HG02588 (cell line): Measurements from ENCODE around the gene CDH23.

Experiments
- ATAC-seq: cut with Tn5 transposase; IDR thresholded peaks from one replicate; pipeline ENCODE4 v1.9.1; 2021; ENCODE audit warnings: mild to moderate bottlenecking, moderate library complexity; ENCODE audit not compliant: unreplicated experiment

CDH23 gene

DNA sequence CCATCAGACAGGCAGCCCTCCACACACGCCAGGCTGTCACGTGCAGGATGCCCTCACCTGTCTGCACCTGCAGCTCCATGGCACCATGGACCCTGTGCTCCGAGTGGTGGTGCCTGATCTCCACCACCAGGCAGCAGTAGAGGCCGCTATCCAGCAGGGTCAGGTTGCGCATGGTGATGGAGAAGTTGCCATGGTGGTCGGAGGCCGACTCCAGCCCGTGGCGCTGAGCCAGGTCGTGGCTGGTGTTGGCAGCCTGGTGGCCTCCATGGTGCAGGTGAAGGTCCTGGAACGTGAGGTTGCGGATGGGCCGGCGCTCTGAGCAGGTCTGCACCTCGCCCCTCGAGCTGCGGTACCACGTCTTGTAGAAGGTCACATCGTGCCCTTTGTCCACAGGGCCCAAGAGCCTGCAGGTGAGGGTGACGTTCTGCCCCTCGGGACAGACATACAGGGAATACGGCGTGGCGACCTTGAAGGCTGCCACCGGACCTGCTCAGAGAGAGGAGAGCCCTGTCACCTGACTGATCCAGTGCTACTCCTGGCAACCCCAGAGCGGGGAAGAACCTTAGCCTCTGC, 364.9 kb downstream of the CDH23 start:
- ATAC-seq, result no peak

DNA sequence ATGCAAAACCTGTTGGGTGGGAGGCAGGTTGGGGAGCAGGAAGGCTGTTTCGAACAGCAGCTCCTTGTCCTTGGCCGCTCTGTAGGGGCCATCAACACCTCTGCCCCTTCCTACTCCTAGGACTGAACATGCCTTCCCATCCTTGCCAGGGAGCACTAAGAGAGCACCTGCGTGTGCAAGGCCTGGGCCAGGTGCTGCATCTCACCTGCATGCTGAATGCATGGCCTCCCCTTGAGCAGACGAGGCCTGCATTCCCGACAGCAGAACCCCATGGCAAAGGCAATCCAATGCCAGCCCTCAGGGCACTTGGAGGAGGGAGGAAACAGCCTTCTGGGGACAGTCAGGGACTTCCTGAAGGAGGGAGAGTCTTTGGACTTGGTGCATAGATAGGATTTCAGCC, 365.6 kb downstream of the CDH23 start:
- no peak for ATAC-seq

DNA sequence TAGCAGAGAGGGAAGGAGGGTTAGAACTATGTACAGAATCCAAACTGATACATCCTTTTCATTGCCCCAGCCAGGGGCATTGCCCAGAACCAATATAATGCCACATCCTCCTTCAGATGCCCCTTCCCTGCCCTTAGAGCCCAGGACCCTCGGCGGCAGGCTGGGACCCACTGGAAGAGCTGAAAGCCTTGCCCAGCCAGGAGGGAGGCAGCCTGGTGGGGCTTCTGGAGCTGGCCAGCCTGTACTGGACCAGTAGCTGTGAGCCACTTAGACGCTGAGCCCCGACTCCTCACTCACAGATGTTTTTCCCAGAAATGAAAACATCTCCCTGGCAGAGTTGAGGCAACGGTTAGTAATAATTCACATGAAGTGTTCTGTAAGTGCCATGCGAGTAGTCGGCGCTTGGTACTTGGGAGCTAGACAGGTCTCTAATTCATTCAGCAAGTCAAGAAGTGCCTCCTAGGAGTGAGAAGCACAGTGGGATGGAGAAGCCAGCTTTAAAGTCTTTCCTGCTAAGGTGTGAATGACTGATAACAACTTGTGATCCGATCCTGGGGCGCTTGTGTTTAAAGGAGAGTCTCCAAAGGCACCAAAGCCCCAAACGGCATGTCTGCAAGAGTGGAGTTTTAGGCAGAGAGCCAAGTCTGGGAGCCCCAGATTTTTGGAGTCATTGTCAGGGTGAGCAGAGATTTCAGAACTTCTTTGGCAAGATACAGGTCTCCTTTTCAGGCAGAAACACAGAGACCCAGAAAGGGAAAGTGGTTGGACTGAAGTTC, 366.8 kb downstream of the CDH23 start:
- ATAC-seq, result no peak

DNA sequence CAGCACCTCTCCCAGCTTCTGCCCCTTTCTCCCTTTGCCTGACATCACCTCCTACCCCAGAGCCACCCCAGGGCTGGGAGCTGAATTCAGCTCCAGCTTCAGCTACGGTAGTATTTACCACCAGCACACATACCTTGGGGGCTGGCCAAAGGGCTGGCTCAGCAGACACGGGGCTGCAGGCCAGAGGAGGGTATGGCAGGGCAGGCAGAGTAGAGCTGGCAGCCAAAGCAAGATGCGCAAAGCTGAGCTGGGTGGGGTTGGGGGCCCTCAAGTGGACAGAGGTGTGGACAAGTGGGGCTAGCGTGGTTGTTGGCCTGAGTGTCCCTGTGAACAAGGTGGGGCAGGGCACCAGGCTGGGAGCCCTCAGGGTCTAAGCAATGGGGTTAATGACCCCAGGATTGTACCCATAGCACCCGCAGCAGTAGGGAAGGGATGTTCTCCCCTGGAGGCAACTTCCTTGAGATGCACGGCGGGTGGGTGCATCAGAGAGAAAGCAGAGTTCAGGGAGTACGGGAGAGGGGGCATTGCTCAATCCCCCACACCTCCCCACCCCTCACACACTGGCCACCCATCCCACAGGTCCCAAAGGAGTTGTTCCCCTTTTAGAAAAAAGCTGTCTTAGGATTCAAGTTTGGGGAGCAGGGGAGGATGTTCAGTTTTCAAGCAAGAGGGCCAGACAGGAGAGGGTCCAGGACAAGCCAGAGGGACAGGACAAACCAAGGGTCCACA, 368.6 kb downstream of the CDH23 start:
- no peak for ATAC-seq

DNA sequence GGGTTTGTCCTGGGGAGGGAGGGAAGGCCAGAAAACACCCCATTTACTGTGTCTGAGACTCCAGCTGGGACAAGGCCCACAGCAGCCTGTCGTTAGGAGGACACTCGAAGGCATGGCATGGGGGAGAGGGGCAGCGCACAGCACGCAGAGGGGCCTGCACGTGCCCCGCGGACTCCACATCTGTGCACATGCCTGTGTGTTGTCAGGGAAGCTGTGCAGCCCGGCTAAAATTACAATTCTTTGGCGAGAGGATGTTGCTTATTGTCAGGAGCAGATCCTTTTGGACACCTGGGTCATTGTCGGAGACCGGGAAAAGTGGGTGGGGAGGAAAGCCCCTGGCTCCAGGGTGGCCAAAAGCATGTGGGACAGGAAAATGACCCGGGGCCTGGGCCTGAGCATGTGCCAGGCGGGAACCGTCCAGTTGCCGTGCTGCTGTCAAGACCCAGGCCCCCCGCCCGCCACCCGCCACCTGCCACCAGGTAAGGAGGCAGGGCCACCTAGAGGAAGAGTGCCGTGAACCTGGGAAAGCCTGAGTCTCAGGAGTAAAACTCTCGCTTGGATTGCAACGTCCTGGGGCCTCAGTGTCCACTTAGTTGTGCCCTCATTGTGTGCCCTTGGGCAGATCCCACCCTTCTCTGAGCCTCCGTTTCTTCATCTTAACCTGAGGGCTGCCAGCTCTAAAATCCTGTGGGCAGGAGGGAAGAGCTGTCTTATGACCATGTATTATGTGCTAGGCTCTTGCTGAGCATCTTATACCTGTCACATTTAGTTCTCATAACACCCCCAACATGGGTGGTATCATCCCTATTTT, 369.4 kb downstream of the CDH23 start:
- no peak for ATAC-seq

DNA sequence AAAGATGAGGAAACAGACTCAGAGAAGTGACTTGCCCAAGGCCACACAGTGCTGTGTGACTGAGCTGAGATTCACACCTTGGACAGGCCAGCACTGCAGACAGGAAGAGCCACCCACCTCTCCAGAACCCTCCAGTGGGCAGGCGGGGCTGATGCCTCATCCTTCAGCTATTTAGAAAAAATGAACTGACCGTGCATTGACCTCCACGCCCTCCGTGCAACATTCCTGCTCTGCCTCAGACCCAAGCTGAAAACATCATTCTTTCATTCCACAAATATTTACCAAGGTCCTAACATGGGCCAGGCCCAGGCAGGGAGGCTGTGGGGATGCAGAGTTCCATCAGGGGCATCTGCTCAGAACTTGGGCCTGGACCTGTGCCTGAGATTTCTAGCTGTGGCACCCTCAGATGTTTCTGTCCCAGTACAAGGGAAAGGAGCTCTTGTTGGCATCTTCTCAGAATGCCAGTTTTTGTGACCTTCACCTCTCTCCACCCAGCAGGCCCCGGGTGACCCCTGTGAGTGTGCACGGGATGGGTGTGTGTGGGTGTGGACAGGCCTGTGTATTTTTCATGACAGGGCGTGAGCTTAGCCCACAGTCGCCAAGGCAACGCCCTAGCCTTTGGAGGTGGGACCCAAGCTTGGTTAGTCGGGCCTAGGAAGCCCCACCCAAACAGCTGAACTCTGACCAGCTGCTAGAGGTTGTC, 370.1 kb downstream of the CDH23 start:
- ATAC-seq, result no peak

DNA sequence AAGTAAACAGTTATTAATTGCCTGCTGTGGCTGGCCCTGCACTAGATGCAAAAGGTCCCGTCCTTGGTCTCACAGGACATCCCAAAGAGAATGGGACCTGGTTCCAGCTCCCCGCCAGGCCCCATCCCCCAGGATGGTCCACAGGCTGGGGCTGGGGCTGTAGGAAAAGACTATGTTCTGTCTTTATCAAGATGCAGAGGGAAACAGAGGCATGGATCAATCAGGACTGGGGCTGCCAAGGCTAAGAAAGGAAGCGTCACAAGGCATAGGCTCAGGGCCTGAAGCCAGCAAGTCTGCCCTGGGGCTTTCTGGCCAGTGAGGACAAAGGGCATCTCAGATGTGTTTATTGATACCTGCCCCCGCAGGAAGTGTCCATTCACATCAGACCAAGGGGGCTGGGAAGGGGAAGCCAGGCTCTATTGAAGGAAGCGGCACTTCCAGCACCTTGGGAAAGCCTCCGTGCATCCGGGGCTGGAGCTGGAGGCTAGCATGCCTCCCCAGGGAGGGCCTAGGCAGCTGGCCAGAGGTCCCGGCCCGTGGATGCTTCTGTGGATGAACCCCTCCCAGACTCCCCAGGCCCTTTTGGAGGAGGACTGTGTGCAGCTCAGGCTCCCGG, 370.8 kb downstream of the CDH23 start:
- ATAC-seq, result no peak

DNA sequence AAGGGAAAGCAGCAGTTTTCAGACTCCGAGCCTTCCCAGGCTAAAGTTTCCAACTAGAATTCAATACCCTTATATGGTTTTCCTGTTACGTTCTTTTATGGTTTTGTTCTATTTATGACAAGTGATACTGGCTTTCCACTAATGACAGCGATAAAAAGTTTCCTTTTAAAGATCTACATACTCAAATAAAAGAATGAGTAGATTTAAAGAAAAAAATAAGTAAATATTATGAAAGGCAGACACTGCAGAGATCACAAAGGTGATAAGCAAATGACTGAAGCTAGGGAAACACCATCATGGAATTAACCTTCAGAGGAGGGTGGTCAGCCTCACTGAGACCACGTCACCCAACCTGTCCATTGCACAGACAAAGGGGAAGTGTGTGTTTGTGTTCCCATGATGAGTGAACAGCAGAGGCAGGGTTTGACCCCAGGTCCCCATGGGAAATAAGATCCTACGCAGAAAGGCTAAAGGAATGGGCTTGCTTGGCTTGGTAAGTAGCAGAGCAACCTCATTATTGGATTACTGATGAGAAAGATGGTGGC, 372.6 kb downstream of the CDH23 start:
- peak; percentile 21 for ATAC-seq

DNA sequence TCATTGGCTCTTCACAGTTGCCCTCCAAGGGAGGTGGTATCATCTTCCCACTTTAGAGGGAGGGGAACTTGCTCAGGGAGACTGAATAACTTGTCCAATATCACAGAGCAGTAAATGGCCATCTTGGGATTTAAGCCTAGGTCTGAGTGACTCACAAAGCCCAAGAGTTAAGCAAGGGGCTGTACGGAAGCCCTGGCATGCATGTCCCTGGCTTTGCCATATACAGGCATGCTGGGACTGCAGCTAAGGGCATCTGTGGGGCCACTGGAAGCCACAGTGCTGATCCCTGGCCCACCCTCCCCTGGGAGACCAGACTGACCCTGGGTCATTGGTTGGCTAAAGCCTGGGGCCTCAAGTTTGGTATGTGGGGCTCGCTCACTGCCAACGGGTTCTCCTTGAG, 373.5 kb downstream of the CDH23 start:
- ATAC-seq, result no peak

DNA sequence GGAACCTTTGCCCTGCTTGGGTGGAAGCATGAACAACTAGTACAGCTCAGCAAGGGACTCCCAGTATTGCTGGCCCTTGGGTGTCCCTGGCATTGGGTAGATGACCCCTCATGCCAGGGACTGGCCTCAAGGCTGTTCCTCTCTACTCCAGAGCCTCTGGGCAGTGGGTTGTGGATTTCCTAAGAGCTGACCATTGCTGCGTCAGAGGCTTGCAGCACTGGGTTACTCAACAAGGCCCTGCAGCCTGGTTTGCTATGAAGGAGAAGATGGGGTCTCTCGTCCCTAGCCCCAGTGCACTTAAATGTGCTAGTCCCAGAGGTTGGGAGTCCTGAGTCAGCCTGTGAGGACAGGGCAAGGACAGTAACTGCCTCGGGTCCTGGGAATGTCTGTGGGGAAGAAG, 374.1 kb downstream of the CDH23 start:
- ATAC-seq, result no peak

DNA sequence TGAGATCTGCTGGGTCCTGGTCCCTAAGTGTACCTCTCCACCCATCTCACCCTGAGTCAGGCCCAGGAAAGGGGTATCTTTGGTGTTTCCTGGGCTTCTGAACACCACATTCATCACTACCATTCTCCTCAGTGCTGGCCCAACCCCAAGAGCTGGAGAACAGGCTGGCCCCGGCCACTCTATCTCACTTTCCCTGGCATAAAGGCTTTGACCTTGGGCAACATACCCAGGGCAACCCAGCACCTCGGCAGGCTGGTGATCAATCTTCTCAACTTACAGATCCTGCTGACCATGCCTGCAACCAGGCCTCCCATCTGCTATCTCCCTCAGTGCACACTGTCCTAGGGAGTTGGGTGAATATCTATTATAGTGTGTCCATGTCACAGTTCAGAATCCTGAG, 374.5 kb downstream of the CDH23 start:
- ATAC-seq, result no peak

DNA sequence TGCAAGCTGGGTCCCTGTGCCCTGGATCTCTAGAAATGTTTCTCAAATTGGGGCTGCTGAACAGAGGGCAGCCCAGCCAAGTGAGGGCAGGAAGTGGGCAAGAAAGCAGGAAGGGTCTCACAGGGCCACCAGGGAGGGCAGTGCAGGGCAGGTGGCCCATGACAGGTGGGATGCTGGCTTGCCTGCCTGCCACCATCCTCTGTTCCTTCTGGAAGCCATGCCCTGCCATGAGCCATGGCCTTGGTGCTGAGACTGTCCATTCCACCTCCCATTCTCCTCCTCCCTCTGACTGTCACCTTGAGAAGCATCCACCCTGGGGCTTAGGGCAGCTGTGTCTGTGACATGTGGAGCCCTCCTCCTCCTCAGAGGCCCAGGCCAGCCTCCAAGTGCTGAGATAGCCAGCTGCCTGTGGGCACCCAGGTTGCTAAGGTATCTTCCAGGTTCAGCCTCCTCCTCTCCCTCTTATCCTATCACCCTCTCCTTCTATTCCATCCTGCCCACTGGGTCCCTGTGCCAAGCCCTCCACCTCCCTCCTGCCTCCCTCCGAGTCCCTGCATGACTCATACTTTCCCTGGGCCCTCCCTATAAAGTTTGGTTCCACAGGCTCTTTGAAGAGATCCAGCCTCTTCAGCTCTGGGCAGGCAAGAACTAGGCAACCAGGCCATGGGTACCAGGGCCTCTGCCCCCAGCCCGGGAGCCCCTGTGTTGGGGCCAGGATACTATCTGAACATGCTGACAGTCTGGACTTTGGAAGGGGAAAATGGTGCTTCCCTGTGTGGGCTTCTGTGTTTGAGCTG, 375.3 kb downstream of the CDH23 start:
- no peak for ATAC-seq

DNA sequence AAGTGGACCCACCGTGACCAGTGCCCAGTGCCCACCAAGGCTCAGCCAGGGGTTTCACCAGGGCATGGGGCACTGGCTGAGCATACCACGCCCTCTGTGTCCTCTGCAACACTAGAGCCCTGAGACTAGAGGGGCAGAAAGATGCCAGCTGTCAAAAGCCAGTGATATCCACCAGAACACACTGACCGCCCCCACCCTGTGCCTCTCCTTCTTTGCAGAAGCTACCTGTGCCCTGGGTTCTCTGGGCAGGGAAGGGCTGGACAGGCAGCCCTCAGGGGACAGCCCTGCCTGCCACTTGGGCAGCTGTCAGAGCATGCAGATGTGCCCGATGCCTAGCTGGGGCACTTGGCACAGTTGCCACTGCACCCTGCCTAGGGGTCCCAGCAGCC, 376.1 kb downstream of the CDH23 start:
- no peak for ATAC-seq

DNA sequence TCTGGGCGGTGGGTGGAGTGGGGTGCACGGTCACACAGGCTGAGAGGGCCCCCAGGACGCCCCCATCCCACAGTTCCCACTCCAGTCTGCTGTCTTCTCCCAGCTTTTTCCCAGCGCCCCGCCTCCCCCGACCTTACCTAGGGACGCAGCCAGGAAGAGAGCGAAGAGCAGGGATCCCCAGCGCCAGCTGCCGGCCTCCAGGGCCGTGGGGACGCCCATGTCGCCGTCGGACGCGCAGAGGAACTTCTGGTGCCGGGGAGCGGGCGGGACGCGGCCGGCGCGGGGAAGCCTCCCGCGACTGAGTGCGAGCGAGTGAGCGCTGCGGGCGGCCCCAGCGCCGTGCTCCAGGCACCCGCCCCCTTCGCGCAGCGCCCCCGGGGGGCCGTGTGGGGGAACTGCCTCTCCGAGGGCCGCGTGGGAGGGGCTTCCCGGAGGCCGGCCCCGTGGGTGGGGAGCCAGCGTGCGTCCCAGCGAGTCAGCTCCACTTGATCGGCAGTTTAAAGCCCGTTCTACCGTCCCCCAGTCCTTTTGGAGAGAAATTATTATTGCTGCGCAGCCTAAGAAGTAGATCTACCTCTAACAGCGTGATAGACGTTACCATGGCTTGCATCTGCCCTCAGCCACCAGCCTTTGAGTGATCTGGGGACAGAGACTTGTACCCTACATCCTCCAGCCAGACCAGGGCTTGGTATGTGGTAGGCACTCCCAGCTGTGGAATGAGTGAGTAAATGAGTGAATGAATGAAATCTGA, 376.7 kb downstream of the CDH23 start, which contains the start of gene VSIR:
TSS of gene VSIR (minus strand) at position 300 of the 751 bp plus-strand sequence. CDS start at position 219, 81 bp downstream.
- ATAC-seq, result peak; percentile 47

DNA sequence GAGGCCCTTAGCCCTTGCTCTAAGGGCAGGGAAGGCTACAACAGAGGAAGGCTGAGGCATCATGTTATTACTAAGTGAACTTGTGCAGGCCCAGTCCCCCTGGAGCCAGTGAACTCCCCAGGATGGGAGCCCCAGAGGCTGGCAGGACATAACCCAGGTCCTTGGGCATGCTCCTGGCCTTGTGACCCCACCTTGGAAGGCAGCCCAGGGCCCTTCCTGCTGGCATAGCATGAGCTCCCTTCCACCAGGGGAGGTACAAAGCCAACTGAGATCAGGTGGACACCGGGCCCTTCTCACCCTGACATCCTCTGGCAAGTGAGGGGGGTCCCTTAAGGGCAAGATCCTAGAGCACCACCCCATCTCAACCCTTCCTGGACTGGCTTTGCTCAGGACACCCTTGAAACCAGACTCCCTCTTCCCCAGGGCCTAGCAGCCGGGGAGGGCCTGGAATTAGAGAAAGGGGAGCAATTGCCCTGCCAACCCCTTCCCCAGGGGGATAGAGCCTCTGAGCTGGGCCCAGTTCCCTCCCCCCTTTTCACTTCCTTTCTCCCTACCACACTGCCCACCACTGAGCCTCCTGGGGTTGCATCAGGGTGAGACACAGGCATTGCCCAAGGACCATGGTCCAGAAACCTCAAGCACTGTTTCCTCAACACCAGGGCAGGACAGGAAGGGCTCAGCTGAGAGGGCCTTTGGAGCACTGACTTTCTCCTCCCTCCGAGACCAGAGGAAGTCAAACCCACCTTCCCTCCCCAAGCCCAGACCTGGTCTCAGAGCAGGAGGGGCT, 378.4 kb downstream of the CDH23 start:
- no peak for ATAC-seq

DNA sequence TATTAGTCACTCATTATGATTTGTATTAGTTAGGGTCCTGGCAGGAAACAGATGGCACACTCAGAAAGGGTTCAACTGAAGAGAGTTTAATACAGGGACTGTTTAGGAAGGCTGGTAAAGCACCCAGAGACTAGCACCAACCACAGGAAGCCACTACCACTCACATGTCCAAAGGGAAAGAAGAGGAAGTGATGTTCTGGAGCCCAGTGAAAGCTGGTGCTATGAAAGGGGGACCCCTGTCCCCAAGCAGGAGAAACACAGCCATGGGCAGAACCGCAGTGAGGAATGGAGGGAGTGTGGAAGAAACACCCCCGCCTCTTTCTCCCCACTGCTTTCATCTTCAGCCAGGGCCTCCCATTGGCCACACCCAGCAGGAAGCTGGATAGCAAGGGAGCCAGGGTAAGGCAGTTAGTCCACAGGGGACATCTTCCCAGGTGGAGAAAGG, 379.8 kb downstream of the CDH23 start:
- no peak for ATAC-seq

DNA sequence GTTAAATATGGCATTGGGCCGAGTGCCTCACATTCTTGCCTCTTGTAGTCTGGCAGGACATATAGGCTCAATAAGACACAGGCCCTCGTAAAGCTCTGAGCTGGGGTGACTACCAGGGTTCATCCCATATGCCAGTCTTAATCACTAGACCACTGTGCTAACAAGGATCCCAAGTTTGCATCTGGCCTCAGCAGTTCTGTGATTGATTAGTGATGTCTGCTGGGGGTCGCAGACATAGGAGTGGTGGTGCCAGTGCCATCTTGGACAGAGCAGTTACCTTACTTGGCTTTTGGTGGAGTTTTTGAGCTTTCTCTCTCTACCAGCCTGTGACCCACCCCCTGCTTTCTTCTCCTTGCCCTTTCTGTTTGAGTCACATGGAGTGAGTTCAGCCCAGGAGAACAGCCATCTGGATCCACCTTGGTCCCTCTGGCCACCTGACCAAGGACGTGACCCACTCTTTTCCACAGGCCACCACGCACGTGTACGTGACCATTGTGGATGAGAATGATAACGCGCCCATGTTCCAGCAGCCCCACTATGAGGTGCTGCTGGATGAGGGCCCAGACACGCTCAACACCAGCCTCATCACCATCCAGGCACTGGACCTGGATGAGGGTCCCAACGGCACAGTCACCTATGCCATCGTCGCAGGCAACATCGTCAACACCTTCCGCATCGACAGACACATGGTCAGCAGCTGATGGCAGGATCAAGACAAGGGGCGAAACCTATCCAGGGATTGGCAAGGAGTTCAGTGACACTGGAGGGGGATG, 380.7 kb downstream of the CDH23 start:
- ATAC-seq, result no peak
